Endodermal cell (in vitro differentiated cells): Measurements from ENCODE around the gene DAPK2. TPM values are rescaled to one million over a fixed set of nuclear protein-coding genes. Genes with fewer than 3 reads are reported as not detected.

ENCODE experiments used
- DNase-seq: peaks from one replicate; pipeline ENCODE4 v3.0.0-alpha.2; 2017
- H3K27ac ChIP-seq: 2 replicates; pipeline ENCODE4 v1.5.1; 2013; ENCODE audit warnings: mild to moderate bottlenecking, low read depth, low read length, moderate library complexity
- H3K27me3 ChIP-seq: 2 replicates; pipeline ENCODE4 v1.6.1; 2013; ENCODE audit warnings: mild to moderate bottlenecking, low read length, moderate library complexity; ENCODE audit not compliant: insufficient read depth, control insufficient read depth, poor library complexity, severe bottlenecking
- H3K36me3 ChIP-seq: 2 replicates; pipeline ENCODE4 v1.7.0; 2013; ENCODE audit warnings: mild to moderate bottlenecking, low read length, moderate library complexity; ENCODE audit not compliant: control insufficient read depth, insufficient read depth
- H3K4me1 ChIP-seq: one replicate; pipeline ENCODE4 v1.7.0; 2013; ENCODE audit warnings: low read length; ENCODE audit not compliant: control insufficient read depth, insufficient read depth
- H3K4me3 ChIP-seq: 2 replicates; pipeline ENCODE4 v1.5.1; 2013; ENCODE audit warnings: mild to moderate bottlenecking, low read length, moderate library complexity
- H3K9ac ChIP-seq: 2 replicates; pipeline ENCODE4 v1.6.1; 2013; ENCODE audit warnings: mild to moderate bottlenecking, low read length, moderate library complexity; ENCODE audit not compliant: poor library complexity, severe bottlenecking; ENCODE audit errors: extremely low read depth
- H3K9me3 ChIP-seq: 2 replicates; pipeline ENCODE4 v1.6.1; 2013; ENCODE audit warnings: mild to moderate bottlenecking, low read length, moderate library complexity; ENCODE audit not compliant: control insufficient read depth
- H3K27ac Mint-ChIP-seq: 2 replicates; pipeline ENCODE4 v1.8.0; 2020; ENCODE audit warnings: mixed read lengths
- H3K27me3 Mint-ChIP-seq: 2 replicates; pipeline ENCODE4 v1.8.0; 2021; ENCODE audit warnings: mild to moderate bottlenecking, mixed read lengths; ENCODE audit not compliant: insufficient read depth
- H3K36me3 Mint-ChIP-seq: 2 replicates; pipeline ENCODE4 v1.8.0; 2020; ENCODE audit warnings: low read depth, mixed read lengths
- H3K4me1 Mint-ChIP-seq: 2 replicates; pipeline ENCODE4 v1.8.0; 2020; ENCODE audit warnings: mixed read lengths
- H3K4me3 Mint-ChIP-seq: 2 replicates; pipeline ENCODE4 v1.8.0; 2020; ENCODE audit warnings: mild to moderate bottlenecking, moderate library complexity, mixed read lengths
- H3K9me3 Mint-ChIP-seq: 2 replicates; pipeline ENCODE4 v1.8.0; 2020; ENCODE audit warnings: mild to moderate bottlenecking, mixed read lengths
- WGBS, 2 experiments: methylation state at CpG; one replicate each; pipeline versions ENCODE4 v1.1.5 to v1.1.7; 2013; ENCODE audit warnings: missing lambda C conversion rate in 2 of 2, mixed read lengths in 1 of 2; ENCODE audit not compliant: insufficient coverage in 1 of 2, insufficient read length in 1 of 2; 5-methylcytosine and 5-hydroxymethylcytosine counted together
- total RNA-seq, 2 donors: library from RNA; stranded (reverse); fragmentation: NEBNext Ultra II Directional in 1 of 2; extraction: Animal tissue kit (Norgen Biotek cat#: 25700) in 1 of 2; gene quantifications; 2 replicates in 1 of 2; 3 replicates in 1 of 2; pipeline ENCODE4 v1.2.1, GENCODE V29; 2021
- TF ChIP-seq, protein P1 (sequence below): fragments of 200-600 bp; sonication (generic); conservative IDR thresholded peaks from 2 replicates; pipeline ENCODE4 v1.5.0; 2021; ENCODE audit warnings: antibody characterized with exemption, mild to moderate bottlenecking

Gene DAPK2
- total RNA-seq, 2 donors from 2014 or later: 2.4 to 2.6 TPM

DNA sequence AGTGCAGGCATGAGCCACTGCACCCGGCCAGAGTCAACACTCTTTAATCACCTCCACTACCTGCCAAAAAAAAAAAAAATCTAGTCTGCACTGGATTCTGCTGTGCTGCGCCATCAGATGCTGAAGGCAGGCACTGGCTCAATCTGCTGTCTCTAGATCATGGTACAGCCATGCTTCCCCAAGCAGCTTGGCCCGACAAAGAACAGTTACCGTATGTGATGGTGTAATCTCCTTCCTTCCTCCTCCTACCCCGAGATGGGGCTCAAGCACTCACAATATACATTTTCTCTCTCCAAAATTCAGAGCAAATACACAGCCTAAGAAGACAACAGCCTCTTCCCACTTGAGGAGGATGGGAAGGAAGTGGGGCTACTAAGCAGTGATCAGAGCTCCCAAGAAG lies 45.1 kb downstream of the DAPK2 start:
- H3K4me1 ChIP-seq: no peaks in the 10 kb centered on the region
- no peak overlapping the region for H3K27ac ChIP-seq
- no peaks in the 10 kb centered on the region for H3K36me3 Mint-ChIP-seq
- TF ChIP-seq, protein P1, sequence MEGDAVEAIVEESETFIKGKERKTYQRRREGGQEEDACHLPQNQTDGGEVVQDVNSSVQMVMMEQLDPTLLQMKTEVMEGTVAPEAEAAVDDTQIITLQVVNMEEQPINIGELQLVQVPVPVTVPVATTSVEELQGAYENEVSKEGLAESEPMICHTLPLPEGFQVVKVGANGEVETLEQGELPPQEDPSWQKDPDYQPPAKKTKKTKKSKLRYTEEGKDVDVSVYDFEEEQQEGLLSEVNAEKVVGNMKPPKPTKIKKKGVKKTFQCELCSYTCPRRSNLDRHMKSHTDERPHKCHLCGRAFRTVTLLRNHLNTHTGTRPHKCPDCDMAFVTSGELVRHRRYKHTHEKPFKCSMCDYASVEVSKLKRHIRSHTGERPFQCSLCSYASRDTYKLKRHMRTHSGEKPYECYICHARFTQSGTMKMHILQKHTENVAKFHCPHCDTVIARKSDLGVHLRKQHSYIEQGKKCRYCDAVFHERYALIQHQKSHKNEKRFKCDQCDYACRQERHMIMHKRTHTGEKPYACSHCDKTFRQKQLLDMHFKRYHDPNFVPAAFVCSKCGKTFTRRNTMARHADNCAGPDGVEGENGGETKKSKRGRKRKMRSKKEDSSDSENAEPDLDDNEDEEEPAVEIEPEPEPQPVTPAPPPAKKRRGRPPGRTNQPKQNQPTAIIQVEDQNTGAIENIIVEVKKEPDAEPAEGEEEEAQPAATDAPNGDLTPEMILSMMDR: no peak
- no peak overlapping the region for H3K4me3 Mint-ChIP-seq
- H3K36me3 ChIP-seq: no peaks in the 10 kb centered on the region
- no peaks in the 10 kb centered on the region for H3K9me3 Mint-ChIP-seq
- no peak overlapping the region for H3K4me3 ChIP-seq
- 89 to 100% methylated on average over 1 to 5 of the region's 5 CpGs for WGBS, 2 experiments
- H3K9ac ChIP-seq: no peak overlapping the region
- H3K4me1 Mint-ChIP-seq: peaks cover 10% of the 10 kb centered on the region
- DNase-seq: no peak
- no peaks in the 10 kb centered on the region for H3K27me3 ChIP-seq
- no peaks in the 10 kb centered on the region for H3K9me3 ChIP-seq
- H3K27ac Mint-ChIP-seq: no peak overlapping the region
- H3K27me3 Mint-ChIP-seq: peaks cover 1% of the 10 kb centered on the region

GRCh38 chr15:64000183-64000951 lies 45.9 kb downstream of the DAPK2 start:
- H3K4me1 ChIP-seq: no peaks in the 10 kb centered on the region
- Mint-ChIP-seq H3K27ac (no peak overlapping the region), H3K4me1 (peaks cover 10% of the 10 kb centered on the region), H3K4me3 (no peak overlapping the region), H3K36me3 (no peaks in the 10 kb centered on the region), H3K9me3 (no peaks in the 10 kb centered on the region), H3K27me3 (peaks cover 1% of the 10 kb centered on the region)
- H3K27ac ChIP-seq: no peak overlapping the region
- no peaks in the 10 kb centered on the region for H3K36me3 ChIP-seq
- H3K4me3 ChIP-seq: no peak overlapping the region
- no peaks in the 10 kb centered on the region for H3K9me3 ChIP-seq
- H3K9ac ChIP-seq: peak overlapping the region; percentile 15
- no peaks in the 10 kb centered on the region for H3K27me3 ChIP-seq
- no peak for DNase-seq
- TF ChIP-seq, protein P1: no peak
- WGBS, 2 experiments: 91 to 100% methylated on average over 2 to 4 of the region's 4 CpGs

- no peak for DNase-seq
- Mint-ChIP-seq H3K27me3 (peaks cover 1% of the 10 kb centered on the region), H3K9me3 (no peaks in the 10 kb centered on the region), H3K4me3 (no peak overlapping the region), H3K27ac (no peak overlapping the region), H3K36me3 (no peaks in the 10 kb centered on the region), H3K4me1 (peaks cover 4% of the 10 kb centered on the region)
- H3K9me3 ChIP-seq: no peaks in the 10 kb centered on the region
- H3K9ac ChIP-seq: no peak overlapping the region
- H3K4me1 ChIP-seq: no peaks in the 10 kb centered on the region
- no peaks in the 10 kb centered on the region for H3K36me3 ChIP-seq
- H3K27me3 ChIP-seq: no peaks in the 10 kb centered on the region
- H3K4me3 ChIP-seq: no peak overlapping the region
- no peak overlapping the region for H3K27ac ChIP-seq
- TF ChIP-seq, protein P1: no peak
- 57 to 65% methylated on average over 1 to 3 of the region's 3 CpGs for WGBS, 2 experiments
These were observed 47.1 kb downstream of the DAPK2 start for GRCh38 chr15:63999177-63999576.
